ENCODE measurements around the gene ASTL. TPM values are rescaled to one million over a fixed set of nuclear protein-coding genes. Genes with fewer than 3 reads are reported as not detected.

ASTL gene
- total RNA-seq, 1 donor from 2014 or later: not detected

DNA sequence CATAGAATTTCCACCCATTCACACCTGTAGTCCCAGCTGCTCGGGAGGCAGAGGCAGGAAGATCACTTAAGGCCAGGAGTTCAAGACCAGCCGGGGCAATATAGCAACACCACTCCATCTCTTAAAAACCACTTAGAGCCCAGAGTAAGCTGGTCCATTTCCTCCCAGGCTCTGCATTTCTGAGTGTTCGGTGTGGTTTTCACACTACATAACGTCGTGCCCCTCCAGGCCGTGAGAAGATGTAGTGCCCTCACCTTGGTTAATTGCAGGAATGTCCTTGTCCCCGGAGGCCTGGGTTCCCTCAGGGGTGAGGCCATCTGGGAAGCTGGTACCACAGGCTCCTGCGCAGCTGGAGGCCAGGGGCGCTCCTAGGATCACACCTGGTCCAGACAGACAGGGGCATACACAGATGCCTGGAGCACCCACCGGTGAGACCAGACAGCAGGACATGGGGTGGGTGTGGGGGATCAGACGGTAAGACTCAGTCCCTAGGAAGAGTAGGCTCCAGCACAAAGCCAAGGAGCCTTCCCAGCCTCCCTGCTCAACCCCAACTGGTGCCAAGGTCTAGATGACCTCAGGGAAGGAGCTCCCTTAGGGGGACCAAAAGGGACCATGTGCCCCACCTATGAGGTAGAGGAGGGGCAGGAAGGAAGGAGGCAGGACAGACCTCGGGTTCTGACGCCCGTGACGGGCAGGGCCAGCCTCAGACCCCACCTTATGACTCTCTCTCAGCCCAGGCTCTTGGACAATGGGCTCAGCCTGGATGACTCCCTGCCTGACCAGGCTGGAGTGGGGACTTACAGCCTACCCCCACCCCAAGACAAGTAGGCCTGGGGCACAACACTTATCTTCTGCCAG is 752 bp downstream of the ASTL start:
- H3K4me3 Mint-ChIP-seq: no peak overlapping the region
- TF ChIP-seq, protein P1, sequence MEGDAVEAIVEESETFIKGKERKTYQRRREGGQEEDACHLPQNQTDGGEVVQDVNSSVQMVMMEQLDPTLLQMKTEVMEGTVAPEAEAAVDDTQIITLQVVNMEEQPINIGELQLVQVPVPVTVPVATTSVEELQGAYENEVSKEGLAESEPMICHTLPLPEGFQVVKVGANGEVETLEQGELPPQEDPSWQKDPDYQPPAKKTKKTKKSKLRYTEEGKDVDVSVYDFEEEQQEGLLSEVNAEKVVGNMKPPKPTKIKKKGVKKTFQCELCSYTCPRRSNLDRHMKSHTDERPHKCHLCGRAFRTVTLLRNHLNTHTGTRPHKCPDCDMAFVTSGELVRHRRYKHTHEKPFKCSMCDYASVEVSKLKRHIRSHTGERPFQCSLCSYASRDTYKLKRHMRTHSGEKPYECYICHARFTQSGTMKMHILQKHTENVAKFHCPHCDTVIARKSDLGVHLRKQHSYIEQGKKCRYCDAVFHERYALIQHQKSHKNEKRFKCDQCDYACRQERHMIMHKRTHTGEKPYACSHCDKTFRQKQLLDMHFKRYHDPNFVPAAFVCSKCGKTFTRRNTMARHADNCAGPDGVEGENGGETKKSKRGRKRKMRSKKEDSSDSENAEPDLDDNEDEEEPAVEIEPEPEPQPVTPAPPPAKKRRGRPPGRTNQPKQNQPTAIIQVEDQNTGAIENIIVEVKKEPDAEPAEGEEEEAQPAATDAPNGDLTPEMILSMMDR (conservative IDR thresholded peaks at IDR 0.05): no peak
- peak overlapping the region; percentile 55 for H3K27ac Mint-ChIP-seq
- no peaks in the 10 kb centered on the region for H3K36me3 Mint-ChIP-seq
- H3K9me3 Mint-ChIP-seq: no peaks in the 10 kb centered on the region
- DNase-seq (ENCODE audit: extremely low spot score, unreplicated experiment): no peak
- no peaks in the 10 kb centered on the region for H3K4me1 Mint-ChIP-seq (ENCODE audit: unreplicated experiment)
- H3K27me3 Mint-ChIP-seq: peaks cover 15% of the 10 kb centered on the region

DNA sequence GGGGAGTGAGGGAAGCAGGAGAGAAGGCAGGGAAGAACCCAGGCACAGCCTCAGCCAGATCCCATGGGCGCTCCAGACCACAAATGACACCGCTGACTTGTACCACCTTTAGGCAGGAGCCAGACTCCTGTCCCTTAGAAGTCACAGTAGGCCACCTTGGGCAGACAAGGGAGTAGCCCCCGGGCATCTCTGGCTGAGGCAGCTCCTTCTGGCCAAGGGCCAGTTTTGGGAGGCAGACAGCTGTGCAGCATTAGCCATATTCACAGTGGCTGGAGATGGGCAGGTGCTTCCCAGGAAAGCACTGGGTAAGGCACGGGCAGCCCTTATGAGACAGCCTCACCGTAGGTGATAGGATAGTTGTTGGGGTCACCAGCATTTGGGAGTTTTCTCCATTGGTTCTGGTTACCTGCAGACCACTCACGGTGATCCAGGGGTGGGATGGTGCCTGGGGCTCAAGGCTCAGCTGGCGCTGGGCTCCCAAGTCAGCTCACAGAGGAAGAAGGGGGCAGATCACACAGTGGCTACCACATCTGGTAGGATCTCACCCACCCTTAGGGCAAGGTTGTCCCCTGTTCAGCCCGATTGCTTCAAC is 2.1 kb downstream of the ASTL start:
- no peaks in the 10 kb centered on the region for H3K36me3 Mint-ChIP-seq
- no peaks in the 10 kb centered on the region for H3K9me3 Mint-ChIP-seq
- no peak for DNase-seq (ENCODE audit: extremely low spot score, unreplicated experiment)
- no peaks in the 10 kb centered on the region for H3K4me1 Mint-ChIP-seq (ENCODE audit: unreplicated experiment)
- no peak overlapping the region for H3K27ac Mint-ChIP-seq
- H3K4me3 Mint-ChIP-seq: no peak overlapping the region
- H3K27me3 Mint-ChIP-seq: peaks cover 17% of the 10 kb centered on the region
- TF ChIP-seq, protein P1 (conservative IDR thresholded peaks at IDR 0.05): no peak

DNA sequence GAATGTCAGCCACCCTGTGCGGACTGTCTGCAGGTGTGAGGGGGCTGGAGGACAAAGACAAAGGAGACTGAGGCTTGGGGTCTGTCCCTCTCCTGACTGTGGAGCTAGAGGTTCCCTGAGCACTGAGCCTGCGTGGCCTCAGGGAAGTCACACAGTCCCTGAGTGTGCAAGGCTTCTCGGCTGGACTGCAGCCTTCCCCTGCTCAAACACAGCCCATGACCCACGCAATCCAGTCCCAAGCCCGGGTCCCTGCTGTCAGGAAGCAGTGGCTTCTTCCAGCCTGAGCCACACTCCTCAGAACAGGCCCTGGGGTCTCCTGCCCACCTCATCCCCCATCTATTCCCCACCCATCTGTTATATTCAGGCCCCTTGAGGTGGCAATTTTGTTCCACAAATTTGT is 2.7 kb downstream of the ASTL start:
- H3K27ac Mint-ChIP-seq: no peak overlapping the region
- TF ChIP-seq, protein P1 (conservative IDR thresholded peaks at IDR 0.05): no peak
- peaks cover 22% of the 10 kb centered on the region for H3K27me3 Mint-ChIP-seq
- no peaks in the 10 kb centered on the region for H3K4me1 Mint-ChIP-seq (ENCODE audit: unreplicated experiment)
- no peaks in the 10 kb centered on the region for H3K36me3 Mint-ChIP-seq
- no peaks in the 10 kb centered on the region for H3K9me3 Mint-ChIP-seq
- no peak overlapping the region for H3K4me3 Mint-ChIP-seq
- DNase-seq (ENCODE audit: extremely low spot score, unreplicated experiment): no peak

DNA sequence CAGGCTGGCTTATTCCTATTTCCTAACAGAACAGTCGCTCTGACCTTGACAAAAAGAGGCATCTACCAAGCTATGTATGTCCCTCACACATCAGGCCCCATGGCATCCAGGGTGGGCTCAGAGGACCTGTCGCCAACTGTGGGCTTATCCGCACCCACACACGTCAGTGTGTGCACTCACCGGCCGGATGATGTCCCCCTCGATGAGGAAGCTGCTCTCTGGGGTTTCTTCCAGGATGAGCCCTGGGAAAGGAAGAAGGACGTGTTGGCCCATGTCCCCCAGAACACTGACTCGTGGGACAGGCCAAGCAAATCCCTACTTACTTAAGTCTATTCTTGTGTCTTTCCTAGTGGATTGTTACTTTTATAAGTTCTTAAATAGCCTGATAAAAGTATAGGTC is 3.1 kb downstream of the ASTL start:
- H3K27me3 Mint-ChIP-seq: peaks cover 27% of the 10 kb centered on the region
- H3K4me3 Mint-ChIP-seq: no peak overlapping the region
- H3K27ac Mint-ChIP-seq: no peak overlapping the region
- H3K4me1 Mint-ChIP-seq (ENCODE audit: unreplicated experiment): no peaks in the 10 kb centered on the region
- no peak for DNase-seq (ENCODE audit: extremely low spot score, unreplicated experiment)
- TF ChIP-seq, protein P1 (conservative IDR thresholded peaks at IDR 0.05): no peak
- no peaks in the 10 kb centered on the region for H3K9me3 Mint-ChIP-seq
- no peaks in the 10 kb centered on the region for H3K36me3 Mint-ChIP-seq

DNA sequence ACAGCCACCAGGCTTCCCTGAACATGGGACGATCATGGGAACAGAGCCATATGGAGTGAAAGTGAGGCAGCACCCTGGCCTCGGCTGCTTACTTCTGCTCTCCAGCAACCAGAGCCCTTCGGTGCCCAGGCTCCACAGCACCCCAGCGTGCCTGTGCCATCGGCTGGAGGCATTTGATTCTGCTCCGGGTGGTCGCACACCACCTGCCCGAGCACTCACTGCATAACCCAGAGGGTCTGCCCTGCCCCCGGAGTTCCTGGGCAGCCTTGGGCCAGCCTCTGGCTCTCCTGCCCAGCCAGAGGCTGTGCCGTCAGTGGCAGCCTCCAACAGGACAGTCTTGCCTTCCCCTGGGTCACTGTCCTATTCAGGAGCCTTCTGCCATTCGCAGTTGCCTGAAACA is 3.9 kb downstream of the ASTL start:
- TF ChIP-seq, protein P1 (conservative IDR thresholded peaks at IDR 0.05): no peak
- Mint-ChIP-seq H3K27me3 (peaks cover 27% of the 10 kb centered on the region), H3K27ac (no peak overlapping the region)

More for the DNA sequence above, 3.9 kb downstream of the ASTL start:
- Mint-ChIP-seq H3K9me3 (no peaks in the 10 kb centered on the region), H3K36me3 (no peaks in the 10 kb centered on the region), H3K4me3 (no peak overlapping the region), H3K4me1 (ENCODE audit: unreplicated experiment) (no peaks in the 10 kb centered on the region)
- DNase-seq (ENCODE audit: extremely low spot score, unreplicated experiment): no peak
